GM11168 (cell line): ENCODE measurements around the gene EDDM13.
"Not testable (repeated sequence)": the region's sequence is repeated elsewhere in the genome, so short reads cannot be mapped to it uniquely, and the experiment has no call there.

Experiments
- in situ Hi-C: fragments of 300-500 bp; cut with MboI; formaldehyde crosslinking; loops from one replicate; pipeline ENCODE4 v1.12.0; 2022; ENCODE audit warnings: low sequenced_read_pairs; ENCODE audit not compliant: unreplicated experiment

EDDM13 gene

GRCh38 chr19:56294549-56294948, 22.0 kb downstream of the EDDM13 start:
- in situ Hi-C loops: no loop called here

- in situ Hi-C loops: no loop called here
Measured at GRCh38 chr19:56295531-56296455, 23.2 kb downstream of the EDDM13 start.

- in situ Hi-C loops: no loop called here
Measured at GRCh38 chr19:56297010-56297409, 24.5 kb downstream of the EDDM13 start.

GRCh38 chr19:56299688-56300087, 27.1 kb downstream of the EDDM13 start:
- in situ Hi-C loops: no loop called here

- in situ Hi-C loops: no loop called here
Measured at GRCh38 chr19:56301155-56301554, 28.6 kb downstream of the EDDM13 start.

GRCh38 chr19:56301886-56302620, 29.5 kb downstream of the EDDM13 start:
- in situ Hi-C loops: no loop called here

GRCh38 chr19:56304243-56304642, 31.7 kb downstream of the EDDM13 start:
- in situ Hi-C loops: no loop called here

GRCh38 chr19:56306016-56306415, 33.5 kb downstream of the EDDM13 start:
- in situ Hi-C loops: no loop called here

- in situ Hi-C loops: not testable (repeated sequence)
Measured at GRCh38 chr19:56307062-56307461, 34.5 kb downstream of the EDDM13 start.

- in situ Hi-C loops: no loop called here
Measured at GRCh38 chr19:56308792-56309191, 36.2 kb downstream of the EDDM13 start.

- in situ Hi-C loops: no loop called here
Measured at GRCh38 chr19:56309511-56310185, 37.1 kb downstream of the EDDM13 start.

- in situ Hi-C loops: no loop called here
Measured at GRCh38 chr19:56310462-56310861, 37.9 kb downstream of the EDDM13 start.

- in situ Hi-C loops: no loop called here
Measured at GRCh38 chr19:56312342-56312741, 39.8 kb downstream of the EDDM13 start.

- in situ Hi-C loops: no loop called here
Measured at GRCh38 chr19:56312787-56313657, 40.5 kb downstream of the EDDM13 start.

GRCh38 chr19:56314018-56314380, 41.5 kb downstream of the EDDM13 start:
- in situ Hi-C loops: no loop called here

- in situ Hi-C loops: no loop called here
Measured at GRCh38 chr19:56314381-56315076, 42.0 kb downstream of the EDDM13 start, which contains the start of gene ZSCAN5A. Gene ZSCAN5A (minus strand): TSS chr19:56314839. CDS start chr19:56225046, 89,793 bp downstream.

- in situ Hi-C loops: no loop called here
Measured at GRCh38 chr19:56315077-56315828, 42.7 kb downstream of the EDDM13 start.

- in situ Hi-C loops: no loop called here
Measured at GRCh38 chr19:56316728-56317127, 44.2 kb downstream of the EDDM13 start.

- in situ Hi-C loops: no loop called here
Measured at GRCh38 chr19:56317749-56318148, 45.2 kb downstream of the EDDM13 start.
